GM12872 (cell line): ENCODE measurements around the gene SGTA.

Source experiments
- TF ChIP-seq, protein P1 (sequence below): IDR thresholded peaks from 3 replicates; pipeline ENCODE4 v1.5.1; 2011; ENCODE audit warnings: low read depth, mild to moderate bottlenecking, low read length, moderate library complexity; ENCODE audit not compliant: insufficient read depth

SGTA gene

DNA sequence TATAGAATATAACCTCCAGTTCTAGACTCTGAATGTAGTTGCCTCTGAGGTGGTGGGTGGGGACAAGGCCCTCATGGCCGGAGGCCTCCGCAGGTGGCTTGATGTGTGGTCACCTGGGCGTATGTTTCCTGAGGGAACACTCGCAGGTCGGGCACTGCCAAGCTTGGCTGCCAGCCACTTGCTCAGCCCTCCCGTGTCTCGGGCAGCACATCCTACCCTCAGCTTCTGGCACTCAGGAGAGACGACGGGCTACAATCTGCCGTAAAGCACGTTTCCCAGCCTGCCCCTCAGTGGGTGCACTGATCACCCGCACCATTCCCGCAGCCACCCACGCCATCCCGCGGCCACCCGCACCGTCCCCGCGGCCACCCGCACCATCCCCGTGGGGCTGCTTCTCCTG is 17.4 kb upstream of the SGTA start:
- TF ChIP-seq, protein P1, sequence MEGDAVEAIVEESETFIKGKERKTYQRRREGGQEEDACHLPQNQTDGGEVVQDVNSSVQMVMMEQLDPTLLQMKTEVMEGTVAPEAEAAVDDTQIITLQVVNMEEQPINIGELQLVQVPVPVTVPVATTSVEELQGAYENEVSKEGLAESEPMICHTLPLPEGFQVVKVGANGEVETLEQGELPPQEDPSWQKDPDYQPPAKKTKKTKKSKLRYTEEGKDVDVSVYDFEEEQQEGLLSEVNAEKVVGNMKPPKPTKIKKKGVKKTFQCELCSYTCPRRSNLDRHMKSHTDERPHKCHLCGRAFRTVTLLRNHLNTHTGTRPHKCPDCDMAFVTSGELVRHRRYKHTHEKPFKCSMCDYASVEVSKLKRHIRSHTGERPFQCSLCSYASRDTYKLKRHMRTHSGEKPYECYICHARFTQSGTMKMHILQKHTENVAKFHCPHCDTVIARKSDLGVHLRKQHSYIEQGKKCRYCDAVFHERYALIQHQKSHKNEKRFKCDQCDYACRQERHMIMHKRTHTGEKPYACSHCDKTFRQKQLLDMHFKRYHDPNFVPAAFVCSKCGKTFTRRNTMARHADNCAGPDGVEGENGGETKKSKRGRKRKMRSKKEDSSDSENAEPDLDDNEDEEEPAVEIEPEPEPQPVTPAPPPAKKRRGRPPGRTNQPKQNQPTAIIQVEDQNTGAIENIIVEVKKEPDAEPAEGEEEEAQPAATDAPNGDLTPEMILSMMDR: no peak

DNA sequence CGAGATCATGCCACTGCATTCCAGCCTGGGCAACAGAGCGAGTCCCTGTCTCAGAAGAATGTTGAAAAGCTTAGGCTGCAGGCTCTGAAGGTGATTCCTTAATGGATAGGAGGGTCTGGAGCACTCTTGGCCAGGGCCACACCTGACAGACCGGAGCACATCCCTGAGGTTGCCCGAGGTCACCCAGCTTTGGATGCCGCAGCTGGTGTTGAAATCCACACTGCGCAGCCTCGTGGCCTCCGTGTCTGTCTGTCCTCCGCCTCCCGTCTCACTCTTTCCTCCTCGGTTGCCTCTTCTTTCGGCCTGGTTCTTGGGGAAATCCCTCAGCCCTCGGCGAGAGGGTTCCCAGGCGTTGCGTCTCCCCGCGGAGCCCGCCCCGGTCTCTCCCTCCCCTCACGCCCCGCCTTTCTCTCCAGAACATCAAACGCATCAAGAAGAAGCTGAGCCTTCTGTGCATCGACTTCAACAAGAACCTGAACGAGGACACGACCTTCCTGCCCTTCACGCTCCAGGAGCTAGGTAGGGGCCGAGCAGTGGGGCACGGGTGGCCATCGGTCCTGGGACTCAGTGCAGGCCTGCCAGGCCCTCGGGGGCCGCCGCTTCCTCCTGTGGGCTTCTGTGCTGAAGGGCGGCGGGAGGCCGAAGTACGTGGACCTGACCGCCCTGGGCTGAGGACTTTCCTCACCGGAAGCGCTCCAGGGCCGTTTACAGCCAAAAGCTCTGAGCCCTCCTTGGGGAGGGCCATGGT is 16.4 kb upstream of the SGTA start:
- TF ChIP-seq, protein P1: no peak

DNA sequence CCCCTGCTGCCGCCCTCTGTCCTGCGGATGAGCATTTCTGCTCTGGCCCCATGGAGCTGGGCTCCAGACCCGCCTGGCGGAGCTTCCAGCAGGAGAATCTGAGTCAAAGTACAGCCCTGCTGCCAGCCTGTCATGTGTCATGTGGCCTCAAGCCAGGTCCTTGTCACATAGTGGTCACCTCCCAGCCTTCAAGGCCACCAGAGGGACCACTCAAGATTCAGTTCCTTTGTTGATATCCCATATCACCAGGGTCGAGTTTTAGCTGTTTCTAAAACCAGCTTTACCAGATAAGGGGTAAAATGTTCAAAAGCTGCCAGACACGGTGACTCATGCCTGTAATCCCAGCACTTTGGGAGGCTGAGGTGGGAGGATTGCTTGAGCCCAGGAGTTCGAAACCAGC is 15.7 kb upstream of the SGTA start:
- TF ChIP-seq, protein P1: no peak

DNA sequence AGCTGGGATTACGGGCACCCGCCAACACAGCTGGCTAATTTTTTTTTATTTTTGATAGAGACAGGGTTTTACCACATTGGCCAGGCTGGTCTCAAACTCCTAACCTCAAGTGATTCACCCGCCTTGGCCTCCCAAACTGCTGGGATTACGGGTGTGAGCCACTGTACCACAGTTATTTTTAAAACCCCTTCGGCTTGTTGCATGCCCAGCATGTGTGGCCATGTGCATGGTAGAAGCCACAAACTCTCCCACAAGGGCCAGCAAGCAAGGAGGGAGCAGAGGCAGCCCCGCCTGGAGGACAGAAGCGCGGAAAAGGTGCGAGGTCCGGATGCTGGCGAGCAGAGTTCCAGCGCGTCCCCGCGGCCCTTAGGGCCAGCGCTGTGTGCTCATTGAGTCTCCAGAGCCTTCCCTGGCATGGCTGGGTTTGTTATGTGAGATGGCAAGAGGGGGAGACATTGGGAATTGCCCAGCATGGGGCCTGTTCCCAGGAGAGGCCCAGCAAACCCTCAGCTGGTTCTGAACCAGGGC is 15.1 kb upstream of the SGTA start:
- TF ChIP-seq, protein P1: no peak

DNA sequence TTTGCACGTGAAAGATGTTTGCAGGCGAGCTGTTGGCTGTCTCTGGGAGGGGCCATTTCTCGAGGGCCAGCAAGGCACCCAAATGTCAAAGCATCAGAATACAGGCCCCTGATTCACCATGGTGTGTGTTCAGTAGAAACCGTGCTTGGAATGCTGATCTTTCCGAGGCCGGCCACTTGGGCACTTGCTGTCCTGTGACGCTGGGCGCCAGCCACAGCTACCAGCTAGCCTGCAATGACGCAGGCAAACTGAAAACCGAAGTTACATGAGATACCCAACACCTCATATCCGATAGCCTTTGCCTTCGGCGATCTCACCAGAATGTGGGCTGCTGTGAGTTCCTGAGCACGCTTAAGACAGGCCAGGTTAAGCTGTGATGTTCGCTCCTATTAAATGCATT is 14.2 kb upstream of the SGTA start:
- TF ChIP-seq, protein P1: no peak

DNA sequence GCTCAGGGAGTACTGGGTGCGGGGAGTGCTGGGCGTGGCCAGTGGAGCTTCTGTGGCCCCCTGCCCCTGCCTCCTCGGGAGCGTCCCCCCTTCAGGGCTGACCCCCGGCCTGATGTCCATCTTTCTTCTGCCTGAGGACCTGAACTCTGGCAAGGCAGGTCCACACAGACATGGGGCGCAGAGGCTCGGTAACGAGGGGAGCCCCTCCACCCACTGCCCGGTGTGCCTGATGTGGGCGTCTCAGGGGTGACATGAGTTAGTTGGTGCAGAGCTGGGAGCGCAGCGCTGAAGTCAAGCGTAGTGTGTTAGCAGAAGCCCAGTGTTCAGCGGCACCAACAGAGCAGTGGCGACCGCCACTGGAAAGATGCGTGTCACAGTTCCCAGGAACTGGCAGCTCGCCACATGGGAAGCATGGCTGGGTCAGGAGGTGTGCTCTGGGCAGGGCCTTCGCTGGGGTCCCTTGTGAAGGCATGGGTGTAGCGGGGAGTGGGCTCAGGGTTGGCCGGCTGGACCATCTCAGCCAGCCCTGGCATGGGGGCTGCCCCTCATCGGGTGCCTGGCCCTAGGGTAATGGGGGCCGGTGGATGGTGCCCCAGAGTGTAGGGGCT is 13.7 kb upstream of the SGTA start:
- TF ChIP-seq, protein P1: no peak

- TF ChIP-seq, protein P1: no peak
Measured at GRCh38 chr19:2795827-2796658, 13.0 kb upstream of the SGTA start.
